H1 (cell line): ENCODE measurements around the gene DVL3.

Experiments used
- CBX8 ChIP-seq: fragments of 300-800, 300-1000 bp; sonication (generic); IDR thresholded peaks from 2 replicates; pipeline ENCODE4 v1.7.1; 2016; ENCODE audit warnings: low read depth, low read length, borderline replicate concordance
- GABPA ChIP-seq: IDR thresholded peaks from 2 replicates; pipeline ENCODE4 v1.6.1; 2011; ENCODE audit warnings: mild to moderate bottlenecking, low read length, moderate library complexity, borderline replicate concordance; ENCODE audit not compliant: insufficient read depth
- HDAC2 ChIP-seq, 2 experiments: fragments of 300-600 bp in 1 of 2; sonication (generic) in 1 of 2; IDR thresholded peaks; 2 replicates each; pipeline ENCODE4 v1.6.1; 2011 to 2012; ENCODE audit warnings: low read depth in 2 of 2, low read length in 2 of 2, mild to moderate bottlenecking in 2 of 2, moderate library complexity in 2 of 2, borderline replicate concordance in 1 of 2, inconsistent platforms in 1 of 2
- POLR2A ChIP-seq, 2 experiments: IDR thresholded peaks; 1 replicate in 1 of 2; 2 replicates in 1 of 2; pipeline ENCODE4 v1.6.1; 2011; ENCODE audit warnings: low read depth in 2 of 2, low read length in 2 of 2, mild to moderate bottlenecking in 2 of 2; ENCODE audit errors: control extremely low read depth in 1 of 2
- RAD21 ChIP-seq, 2 experiments: IDR thresholded peaks in 1 of 2; conservative IDR thresholded peaks in 1 of 2; 2 replicates each; pipeline ENCODE4 v1.6.1; 2011; ENCODE audit warnings: low read depth in 2 of 2, low read length in 2 of 2, improper control_type of control experiment in 1 of 2, inconsistent platforms in 1 of 2, mild to moderate bottlenecking in 1 of 2, moderate library complexity in 1 of 2
- SIN3A ChIP-seq, 2 experiments: IDR thresholded peaks in 1 of 2; conservative IDR thresholded peaks in 1 of 2; 2 replicates each; pipeline ENCODE4 v1.6.1; 2011 to 2012; ENCODE audit warnings: low read length in 2 of 2, improper control_type of control experiment in 1 of 2, low read depth in 1 of 2, mild to moderate bottlenecking in 1 of 2
- SIX5 ChIP-seq: IDR thresholded peaks from 2 replicates; pipeline ENCODE4 v1.6.1; 2011; ENCODE audit warnings: mild to moderate bottlenecking, low read depth, low read length
- SRF ChIP-seq: IDR thresholded peaks from 2 replicates; pipeline ENCODE4 v1.6.1; 2011; ENCODE audit warnings: mild to moderate bottlenecking, low read depth, low read length, moderate library complexity
- TBP ChIP-seq: IDR thresholded peaks from 2 replicates; pipeline ENCODE4 v1.6.1; 2011; ENCODE audit warnings: low read depth, low read length, improper control_type of control experiment
- YY1 ChIP-seq: IDR thresholded peaks from 2 replicates; pipeline ENCODE4 v1.6.1; 2011; ENCODE audit warnings: low read depth, mild to moderate bottlenecking, low read length
- ZNF274 ChIP-seq: IDR thresholded peaks from 2 replicates; pipeline ENCODE4 v1.7.0; 2012; ENCODE audit warnings: low read length, borderline replicate concordance; ENCODE audit errors: extremely low read depth
- TF ChIP-seq, protein P1 (sequence below), 3 experiments: IDR thresholded peaks; 1 replicate in 2 of 3; 2 replicates in 1 of 3; pipeline versions ENCODE4 v1.5.1 to v1.6.1; 2011; ENCODE audit warnings: low read length in 3 of 3, mild to moderate bottlenecking in 3 of 3, inconsistent platforms in 2 of 3, low read depth in 1 of 3, moderate library complexity in 1 of 3; ENCODE audit not compliant: insufficient read depth in 1 of 3; ENCODE audit errors: control extremely low read depth in 1 of 3

GRCh38 chr3:184186902-184187207 is 31.7 kb downstream of the DVL3 start:
- TF ChIP-seq HDAC2 (IDR thresholded peaks at IDR 0.05; ENCODE audit: borderline replicate concordance in 1 of 2, low read depth in 2 of 2, low read length in 2 of 2) = no peak
- no peak for TF ChIP-seq YY1
- TF ChIP-seq, protein P1, sequence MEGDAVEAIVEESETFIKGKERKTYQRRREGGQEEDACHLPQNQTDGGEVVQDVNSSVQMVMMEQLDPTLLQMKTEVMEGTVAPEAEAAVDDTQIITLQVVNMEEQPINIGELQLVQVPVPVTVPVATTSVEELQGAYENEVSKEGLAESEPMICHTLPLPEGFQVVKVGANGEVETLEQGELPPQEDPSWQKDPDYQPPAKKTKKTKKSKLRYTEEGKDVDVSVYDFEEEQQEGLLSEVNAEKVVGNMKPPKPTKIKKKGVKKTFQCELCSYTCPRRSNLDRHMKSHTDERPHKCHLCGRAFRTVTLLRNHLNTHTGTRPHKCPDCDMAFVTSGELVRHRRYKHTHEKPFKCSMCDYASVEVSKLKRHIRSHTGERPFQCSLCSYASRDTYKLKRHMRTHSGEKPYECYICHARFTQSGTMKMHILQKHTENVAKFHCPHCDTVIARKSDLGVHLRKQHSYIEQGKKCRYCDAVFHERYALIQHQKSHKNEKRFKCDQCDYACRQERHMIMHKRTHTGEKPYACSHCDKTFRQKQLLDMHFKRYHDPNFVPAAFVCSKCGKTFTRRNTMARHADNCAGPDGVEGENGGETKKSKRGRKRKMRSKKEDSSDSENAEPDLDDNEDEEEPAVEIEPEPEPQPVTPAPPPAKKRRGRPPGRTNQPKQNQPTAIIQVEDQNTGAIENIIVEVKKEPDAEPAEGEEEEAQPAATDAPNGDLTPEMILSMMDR (IDR thresholded peaks at IDR 0.05; ENCODE audit: control extremely low read depth in 1 of 3, insufficient read depth in 1 of 3, low read depth in 1 of 3, low read length in 3 of 3) = no peak
- TF ChIP-seq SIX5 = no peak
- TF ChIP-seq SRF = no peak
- TF ChIP-seq TBP = no peak
- TF ChIP-seq GABPA = no peak
- no peak for TF ChIP-seq SIN3A (conservative IDR thresholded peaks at IDR 0.05 in 1 of 2, IDR thresholded peaks at IDR 0.05 in 1 of 2; ENCODE audit: low read depth in 1 of 2, low read length in 2 of 2)
- no peak for TF ChIP-seq CBX8
- no peak for TF ChIP-seq RAD21 (IDR thresholded peaks at IDR 0.05 in 1 of 2, conservative IDR thresholded peaks at IDR 0.05 in 1 of 2; ENCODE audit: low read depth in 2 of 2, low read length in 2 of 2)
- TF ChIP-seq POLR2A (IDR thresholded peaks at IDR 0.05; ENCODE audit: control extremely low read depth in 1 of 2, low read depth in 2 of 2, low read length in 2 of 2) = no peak
- TF ChIP-seq ZNF274 = no peak
